GM12874 (cell line): ENCODE results near the gene DSG2.

Experiments used
- CTCF ChIP-seq: IDR thresholded peaks from 2 replicates; pipeline ENCODE4 v1.5.1; 2011; ENCODE audit warnings: low read depth, mild to moderate bottlenecking, control low read depth, low read length, moderate library complexity; ENCODE audit not compliant: insufficient read depth

DSG2 gene

GRCh38 chr18:31503011-31503410 lies 5.0 kb downstream of the DSG2 start:
- no peak for TF ChIP-seq CTCF

GRCh38 chr18:31504455-31505147 lies 6.6 kb downstream of the DSG2 start:
- TF ChIP-seq CTCF: no peak

GRCh38 chr18:31505156-31505555 lies 7.2 kb downstream of the DSG2 start:
- no peak for TF ChIP-seq CTCF

GRCh38 chr18:31506024-31506742 lies 8.2 kb downstream of the DSG2 start:
- no peak for TF ChIP-seq CTCF

- no peak for TF ChIP-seq CTCF
Observed at GRCh38 chr18:31508781-31509180, 10.8 kb downstream of the DSG2 start.

- TF ChIP-seq CTCF: no peak
Observed at GRCh38 chr18:31509571-31509970, 11.6 kb downstream of the DSG2 start.

- no peak for TF ChIP-seq CTCF
Observed at GRCh38 chr18:31510319-31510718, 12.3 kb downstream of the DSG2 start.
